ENCODE measurements around the gene GUCA2B. TPM values are rescaled to one million over a fixed set of nuclear protein-coding genes. Genes with fewer than 3 reads are reported as not detected.

Gene GUCA2B
- total and polyA plus RNA-seq, 4 donors = 1.7 to 3.3 TPM; not detected in 2

DNA sequence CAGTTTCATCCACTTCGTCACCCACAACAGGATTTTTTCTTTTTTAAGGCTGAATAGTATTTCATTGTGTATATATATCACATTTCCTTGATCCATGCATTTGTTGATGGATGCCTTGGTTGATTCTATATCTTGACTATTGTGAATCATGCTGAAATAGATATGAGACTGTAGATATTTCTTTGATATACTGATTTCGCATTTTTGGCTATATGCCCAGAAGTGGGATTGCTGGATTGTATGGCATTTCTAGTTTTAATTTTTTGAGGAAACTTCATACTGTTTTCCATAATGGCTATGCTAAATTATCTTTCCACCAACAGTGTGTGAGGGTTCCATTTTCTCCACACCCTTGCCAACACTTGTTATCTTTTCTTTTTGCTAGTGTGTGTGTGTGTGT lies 5.0 kb downstream of the GUCA2B start:
- no peak overlapping the region for H3K27ac ChIP-seq (ENCODE audit: low read depth in 1 of 2, low read length in 2 of 2)
- TF ChIP-seq JUND (IDR thresholded peaks at IDR 0.05) = no peak
- no peaks in the 10 kb centered on the region for H3K36me3 ChIP-seq (ENCODE audit: control insufficient read depth in 4 of 4, insufficient read depth in 3 of 4, low read depth in 1 of 4, low read length in 3 of 4)
- WGBS = 83% methylated on average over 2 of the region's 2 CpGs
- no peak overlapping the region for H3K4me3 ChIP-seq (ENCODE audit: low read depth in 1 of 3, low read length in 3 of 3)
- peaks cover 0 to 4% (median 2%) of the 10 kb centered on the region in 4 donors for H3K4me1 ChIP-seq (ENCODE audit: control insufficient read depth in 4 of 4, insufficient read depth in 4 of 4, low read length in 3 of 4)
- H3K9ac ChIP-seq (ENCODE audit: low read depth in 1 of 2, low read length in 2 of 2) = no peak overlapping the region
- no peaks in the 10 kb centered on the region for H3K27me3 ChIP-seq (ENCODE audit: control insufficient read depth in 4 of 4, insufficient read depth in 4 of 4, low read length in 3 of 4)
- no peak for DNase-seq (ENCODE audit: low spot score)
- H3K9me3 ChIP-seq (ENCODE audit: control insufficient read depth in 4 of 4, low read length in 3 of 4) = peaks cover 0 to 3% (median under 1%) of the 10 kb centered on the region in 4 donors

GRCh38 chr1:42162181-42162580 lies 9.0 kb downstream of the GUCA2B start:
- no peak overlapping the region for H3K9ac ChIP-seq (ENCODE audit: low read depth in 1 of 2, low read length in 2 of 2)
- peaks cover 0 to 3% (median under 1%) of the 10 kb centered on the region in 4 donors for H3K9me3 ChIP-seq (ENCODE audit: control insufficient read depth in 4 of 4, low read length in 3 of 4)
- no peak overlapping the region for H3K27ac ChIP-seq (ENCODE audit: low read depth in 1 of 2, low read length in 2 of 2)
- peaks cover 0 to 4% (median 0%) of the 10 kb centered on the region in 4 donors for H3K4me1 ChIP-seq (ENCODE audit: control insufficient read depth in 4 of 4, insufficient read depth in 4 of 4, low read length in 3 of 4)
- DNase-seq (ENCODE audit: low spot score) = no peak
- 87% methylated on average over 5 of the region's 5 CpGs for WGBS
- H3K4me3 ChIP-seq (ENCODE audit: low read depth in 1 of 3, low read length in 3 of 3) = no peak overlapping the region
- H3K27me3 ChIP-seq (ENCODE audit: control insufficient read depth in 4 of 4, insufficient read depth in 4 of 4, low read length in 3 of 4) = no peaks in the 10 kb centered on the region
- H3K36me3 ChIP-seq (ENCODE audit: control insufficient read depth in 4 of 4, insufficient read depth in 3 of 4, low read depth in 1 of 4, low read length in 3 of 4) = no peaks in the 10 kb centered on the region
- TF ChIP-seq YY1 (IDR thresholded peaks at IDR 0.05) (no peak), EGR1 (IDR thresholded peaks at IDR 0.05; ENCODE audit: low read depth in 2 of 2) (no peak), FOXA2 (IDR thresholded peaks at IDR 0.05) (no peak), JUND (IDR thresholded peaks at IDR 0.05) (no peak), RXRA (IDR thresholded peaks at IDR 0.05) (no peak), ATF3 (IDR thresholded peaks at IDR 0.05) (no peak), GABPA (IDR thresholded peaks at IDR 0.05 in 1 of 2, conservative IDR thresholded peaks at IDR 0.05 in 1 of 2) (no peak), CTCF (IDR thresholded peaks at IDR 0.05; ENCODE audit: low read depth, low read length, missing input control) (no peak), RAD21 (IDR thresholded peaks at IDR 0.05) (no peak)
- TF ChIP-seq, protein P1, sequence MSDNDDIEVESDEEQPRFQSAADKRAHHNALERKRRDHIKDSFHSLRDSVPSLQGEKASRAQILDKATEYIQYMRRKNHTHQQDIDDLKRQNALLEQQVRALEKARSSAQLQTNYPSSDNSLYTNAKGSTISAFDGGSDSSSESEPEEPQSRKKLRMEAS (IDR thresholded peaks at IDR 0.05) = no peak

DNA sequence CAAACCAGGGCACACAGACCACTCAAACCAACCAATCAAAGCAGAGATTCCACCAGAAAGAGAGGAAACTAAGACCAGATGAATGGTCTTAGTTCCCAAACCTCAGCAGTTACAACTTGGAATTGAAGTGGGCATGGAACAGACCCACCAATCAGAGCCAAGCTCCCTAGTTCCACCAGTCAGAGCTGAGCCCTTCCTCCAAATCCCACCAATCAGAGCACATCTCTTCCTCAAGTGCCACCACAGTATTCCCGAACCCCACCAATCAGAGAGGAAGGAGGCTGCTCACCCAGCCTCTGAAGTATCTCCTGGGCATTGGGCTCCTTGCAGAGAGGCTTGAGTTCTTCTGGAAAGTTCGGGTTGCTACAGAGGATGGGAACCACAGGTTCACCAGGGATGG lies 9.9 kb downstream of the GUCA2B start:
- DNase-seq (ENCODE audit: low spot score) = no peak
- no peak for TF ChIP-seq GABPA (IDR thresholded peaks at IDR 0.05 in 1 of 2, conservative IDR thresholded peaks at IDR 0.05 in 1 of 2)
- TF ChIP-seq RAD21 (IDR thresholded peaks at IDR 0.05) = no peak
- TF ChIP-seq EGR1 (IDR thresholded peaks at IDR 0.05; ENCODE audit: low read depth in 2 of 2) = no peak
- TF ChIP-seq CTCF (IDR thresholded peaks at IDR 0.05; ENCODE audit: low read depth, low read length, missing input control) = no peak
- TF ChIP-seq TAF1 (conservative IDR thresholded peaks at IDR 0.05) = no peak
- TF ChIP-seq ATF3 (IDR thresholded peaks at IDR 0.05) = no peak
- no peak for TF ChIP-seq SP1 (IDR thresholded peaks at IDR 0.05)
- TF ChIP-seq, protein P1 (IDR thresholded peaks at IDR 0.05) = no peak
- TF ChIP-seq FOXA2 (IDR thresholded peaks at IDR 0.05) = no peak
- WGBS = 95% methylated on average over 2 of the region's 2 CpGs
- no peak overlapping the region for H3K9ac ChIP-seq (ENCODE audit: low read depth in 1 of 2, low read length in 2 of 2)
- H3K9me3 ChIP-seq (ENCODE audit: control insufficient read depth in 4 of 4, low read length in 3 of 4) = peaks cover 0 to 3% (median under 1%) of the 10 kb centered on the region in 4 donors
- no peak overlapping the region for H3K27ac ChIP-seq (ENCODE audit: low read depth in 1 of 2, low read length in 2 of 2)
- H3K4me3 ChIP-seq (ENCODE audit: low read depth in 1 of 3, low read length in 3 of 3) = no peak overlapping the region
- no peaks in the 10 kb centered on the region for H3K27me3 ChIP-seq (ENCODE audit: control insufficient read depth in 4 of 4, insufficient read depth in 4 of 4, low read length in 3 of 4)
- no peaks in the 10 kb centered on the region for H3K36me3 ChIP-seq (ENCODE audit: control insufficient read depth in 4 of 4, insufficient read depth in 3 of 4, low read depth in 1 of 4, low read length in 3 of 4)
- H3K4me1 ChIP-seq (ENCODE audit: control insufficient read depth in 4 of 4, insufficient read depth in 4 of 4, low read length in 3 of 4) = peaks cover 0 to 4% (median 0%) of the 10 kb centered on the region in 4 donors

Measured in liver (tissue), 9 donors.